Mucosa of descending colon (tissue), 3 donors: ENCODE results near the gene FOXD4L3. TPM values are rescaled to one million over a fixed set of nuclear protein-coding genes. Genes with fewer than 3 reads are reported as not detected.
"Not testable (repeated sequence)": the region's sequence is repeated elsewhere in the genome, so short reads cannot be mapped to it uniquely, and the experiment has no call there.

ENCODE experiments used
- ATAC-seq: fragments of 200-7000 bp; cut with Tn5 transposase; one replicate; pipeline ENCODE4 v1.9.1; 2020; ENCODE audit warnings: mild to moderate bottlenecking, moderate library complexity
- DNase-seq, 3 donors: peaks; one replicate each; pipeline ENCODE4 v3.0.0-alpha.2; 2020
- H3K36me3 ChIP-seq: fragments of 200-600 bp; one replicate; pipeline ENCODE4 v1.8.0; 2021; ENCODE audit warnings: low read depth, mild to moderate bottlenecking
- H3K4me1 ChIP-seq: fragments of 200-600 bp; one replicate; pipeline ENCODE4 v1.8.0; 2021; ENCODE audit warnings: low read depth, mild to moderate bottlenecking
- H3K4me3 ChIP-seq: fragments of 200-600 bp; one replicate; pipeline ENCODE4 v1.8.0; 2021; ENCODE audit warnings: mild to moderate bottlenecking
- H3K9me3 ChIP-seq: fragments of 200-600 bp; one replicate; pipeline ENCODE4 v1.8.0; 2021; ENCODE audit warnings: mild to moderate bottlenecking
- intact Hi-C, 2 donors: fragments of 100-400 bp; cut with DNase I in 1 of 2; cut with micrococcal nuclease in 1 of 2; formaldehyde crosslinking; loops; one replicate each; pipeline versions ENCODE4 v1.11.0 to v1.11.1; 2022; cut with DNase I, micrococcal nuclease
- long read RNA-seq, 2 donors: library from polyadenylated mRNA; unstranded; transcript quantifications; one replicate each; pipeline ENCODE4 v2.0.0, GENCODE V29; 2019 to 2021
- total RNA-seq, 3 donors: library from RNA; stranded (reverse); fragmentation: NEBNext Ultra II Directional in 2 of 3; extraction: Animal tissue kit (Norgen Biotek cat#: 25700) in 2 of 3; gene quantifications; one replicate each; pipeline versions ENCODE4 v1.2.1 to v1.2.4, GENCODE V29; 2021 to 2023
- donor health status: DM: no; HTN: no; CAD: no; lungs with moderate emphysema.
- donor health status: DM: no; HTN: no; CAD: no.
- donor health status: DM: no; HTN: yes; CAD: no.

The FOXD4L3 gene
- total RNA-seq = under 1 TPM in 1 of 3 donors, not detected in 2; 0.17 TPM
- long read RNA-seq, donor 1 = 0 reads
- long read RNA-seq, donor 2 = 0 reads

- H3K9me3 ChIP-seq, H3K4me3 ChIP-seq, DNase-seq, intact Hi-C loops, H3K4me1 ChIP-seq, ATAC-seq, H3K36me3 ChIP-seq: not testable (repeated sequence)
These were observed at the start of gene FOXD4L3 for GRCh38 chr9:68302567-68302966. TSS of gene FOXD4L3 (plus strand) at chr9:68302867. CDS start at chr9:68302952, 85 bp downstream.

- intact Hi-C loops, ATAC-seq, DNase-seq, H3K4me3 ChIP-seq, H3K9me3 ChIP-seq, H3K4me1 ChIP-seq, H3K36me3 ChIP-seq: not testable (repeated sequence)
These were observed 21.6 kb upstream of the FOXD4L3 start for GRCh38 chr9:68281041-68281440.

GRCh38 chr9:68303771-68304170 is 1.1 kb downstream of the FOXD4L3 start:
- H3K4me3 ChIP-seq, intact Hi-C loops, DNase-seq, H3K36me3 ChIP-seq, H3K9me3 ChIP-seq, H3K4me1 ChIP-seq, ATAC-seq: not testable (repeated sequence)

GRCh38 chr9:68304212-68304611 is 1.5 kb downstream of the FOXD4L3 start:
- H3K4me1 ChIP-seq, ATAC-seq, H3K36me3 ChIP-seq, intact Hi-C loops, H3K4me3 ChIP-seq, DNase-seq, H3K9me3 ChIP-seq: not testable (repeated sequence)

- DNase-seq, intact Hi-C loops, H3K36me3 ChIP-seq, ATAC-seq, H3K9me3 ChIP-seq, H3K4me1 ChIP-seq, H3K4me3 ChIP-seq: not testable (repeated sequence)
These were observed 2.1 kb downstream of the FOXD4L3 start for GRCh38 chr9:68304777-68305176.

GRCh38 chr9:68305680-68306285 is 3.1 kb downstream of the FOXD4L3 start:
- H3K36me3 ChIP-seq, intact Hi-C loops, ATAC-seq, H3K4me3 ChIP-seq, H3K9me3 ChIP-seq, H3K4me1 ChIP-seq, DNase-seq: not testable (repeated sequence)

- H3K36me3 ChIP-seq, intact Hi-C loops, H3K9me3 ChIP-seq, DNase-seq, H3K4me3 ChIP-seq, H3K4me1 ChIP-seq: not testable (repeated sequence)
- peak; percentile 23 for ATAC-seq
These were observed 3.8 kb downstream of the FOXD4L3 start for GRCh38 chr9:68306391-68306964.

GRCh38 chr9:68307127-68307526 is 4.5 kb downstream of the FOXD4L3 start:
- H3K9me3 ChIP-seq, H3K4me3 ChIP-seq, intact Hi-C loops, H3K36me3 ChIP-seq, DNase-seq, H3K4me1 ChIP-seq: not testable (repeated sequence)
- ATAC-seq = peak; percentile 40

GRCh38 chr9:68307654-68308053 is 5.0 kb downstream of the FOXD4L3 start:
- DNase-seq, H3K4me1 ChIP-seq, intact Hi-C loops, H3K9me3 ChIP-seq, H3K4me3 ChIP-seq, H3K36me3 ChIP-seq: not testable (repeated sequence)
- ATAC-seq = peak; percentile 20

GRCh38 chr9:68311208-68311607 is 8.5 kb downstream of the FOXD4L3 start:
- H3K4me1 ChIP-seq, DNase-seq, ATAC-seq, H3K36me3 ChIP-seq, H3K4me3 ChIP-seq, intact Hi-C loops, H3K9me3 ChIP-seq: not testable (repeated sequence)

GRCh38 chr9:68318209-68318608 is 15.5 kb downstream of the FOXD4L3 start:
- H3K4me3 ChIP-seq, H3K9me3 ChIP-seq, H3K4me1 ChIP-seq, DNase-seq, ATAC-seq, H3K36me3 ChIP-seq, intact Hi-C loops: not testable (repeated sequence)

GRCh38 chr9:68323749-68324148 is 21.1 kb downstream of the FOXD4L3 start:
- H3K4me3 ChIP-seq, DNase-seq, ATAC-seq, H3K9me3 ChIP-seq, intact Hi-C loops, H3K36me3 ChIP-seq, H3K4me1 ChIP-seq: not testable (repeated sequence)

- H3K4me1 ChIP-seq, ATAC-seq, intact Hi-C loops, DNase-seq, H3K4me3 ChIP-seq, H3K9me3 ChIP-seq, H3K36me3 ChIP-seq: not testable (repeated sequence)
These were observed 21.9 kb downstream of the FOXD4L3 start for GRCh38 chr9:68324518-68324917.

GRCh38 chr9:68329106-68329505 is 26.4 kb downstream of the FOXD4L3 start:
- H3K4me1 ChIP-seq, intact Hi-C loops, DNase-seq, H3K4me3 ChIP-seq, H3K9me3 ChIP-seq, H3K36me3 ChIP-seq, ATAC-seq: not testable (repeated sequence)
